GM12878 (cell line): ENCODE results near the gene FLNC. TPM values are rescaled to one million over a fixed set of nuclear protein-coding genes. Genes with fewer than 3 reads are reported as not detected.
A peak's percentile ranks its signal among the peaks of the same experiment; 100 is the strongest.

ENCODE experiments used
- ATAC-seq: fragments of 200-7000 bp; cut with Tn5 transposase; 3 replicates; pipeline ENCODE4 v1.9.1; 2020; ENCODE audit warnings: mild to moderate bottlenecking, moderate library complexity
- BruUV-seq: library from RNA; stranded (reverse); fragments of 400-500 nt; replicated peaks from 2 replicates; lab custom pipeline; 2021; lab: Mats Ljungman, UMichigan
- CTCF ChIA-PET: fragments of 300-600 bp; sonication (Branson Sonifier 250); formaldehyde crosslinking; extraction: SDS; loops from one replicate; lab custom pipeline; 2021; ENCODE audit warnings: inconsistent platforms; lab: Yijun Ruan, JAX
- POLR2A ChIA-PET: fragments of 350-600 bp; formaldehyde crosslinking; extraction: SDS; loops from one replicate; lab custom pipeline; 2021; ENCODE audit warnings: inconsistent platforms; lab: Charles Lee
- RAD21 ChIA-PET: fragments of 300-600 bp; sonication (Branson Sonifier 250); formaldehyde crosslinking; loops from one replicate; lab custom pipeline; 2023; ENCODE audit warnings: antibody characterized with exemption; ENCODE audit not compliant: unreplicated experiment; lab: Charles Lee
- SMC1A ChIA-PET: fragments of 300-600 bp; sonication (Branson Sonifier 250); formaldehyde crosslinking; loops from one replicate; lab custom pipeline; 2023; ENCODE audit not compliant: unreplicated experiment, uncharacterized antibody; lab: Charles Lee
- DNase-seq: peaks from one replicate; pipeline ENCODE4 v3.0.0-alpha.2; 2011; ENCODE audit warnings: low read depth, low spot score
- FAIRE-seq: peaks from 3 replicates; lab custom pipeline; 2011; peaks lifted over from hg19 to GRCh38; lab: Jason Lieb, UNC
- H2AFZ ChIP-seq: 2 replicates; pipeline ENCODE4 v1.6.0; 2011; ENCODE audit warnings: low read depth, low read length, control low read depth; ENCODE audit not compliant: control insufficient read depth
- H3K27ac ChIP-seq: 2 replicates; pipeline ENCODE4 v1.5.1; 2011; ENCODE audit warnings: control low read depth; ENCODE audit not compliant: control insufficient read depth, insufficient read depth
- H3K27me3 ChIP-seq, 2 experiments: replicated peaks in 1 of 2; 2 replicates each; pipeline versions ENCODE4 v1.6.0 to v1.6.1; 2011; ENCODE audit warnings: low read length in 1 of 2; ENCODE audit not compliant: control insufficient read depth in 2 of 2, insufficient read depth in 2 of 2
- H3K36me3 ChIP-seq, 2 experiments: 2 replicates each; pipeline ENCODE4 v1.5.1; 2011; ENCODE audit warnings: low read length in 1 of 2; ENCODE audit not compliant: control insufficient read depth in 2 of 2, insufficient read depth in 2 of 2
- H3K4me1 ChIP-seq: 2 replicates; pipeline ENCODE4 v1.6.1; 2011; ENCODE audit warnings: mild to moderate bottlenecking, low read length, moderate library complexity, mixed read lengths; ENCODE audit not compliant: control insufficient read depth, insufficient read depth
- H3K4me2 ChIP-seq: 2 replicates; pipeline ENCODE4 v1.6.0; 2011; ENCODE audit warnings: control low read depth; ENCODE audit not compliant: control insufficient read depth, insufficient read depth
- H3K4me3 ChIP-seq: fragments of 200-600 bp; sonication (generic); 2 replicates; pipeline ENCODE4 v1.5.1; 2016
- H3K79me2 ChIP-seq: 2 replicates; pipeline ENCODE4 v1.6.0; 2011; ENCODE audit warnings: low read length; ENCODE audit not compliant: control insufficient read depth, insufficient read depth
- H3K9ac ChIP-seq: 2 replicates; pipeline ENCODE4 v1.8.0; 2011; ENCODE audit warnings: low read length, control low read depth, mixed read lengths; ENCODE audit not compliant: control insufficient read depth, insufficient read depth
- H3K9me3 ChIP-seq: replicated peaks from 3 replicates; pipeline ENCODE4 v1.5.1; 2011; ENCODE audit warnings: mild to moderate bottlenecking, low read length; ENCODE audit not compliant: control insufficient read depth, insufficient read depth
- H4K20me1 ChIP-seq: 2 replicates; pipeline ENCODE4 v1.6.0; 2011; ENCODE audit not compliant: control insufficient read depth, insufficient read depth
- CEBPB ChIP-seq, 2 experiments: fragments of 150-350 bp in 1 of 2; IDR thresholded peaks; 2 replicates each; pipeline ENCODE4 v1.6.1; 2012 to 2014; ENCODE audit warnings: low read depth in 2 of 2, low read length in 2 of 2, borderline replicate concordance in 1 of 2, inconsistent platforms in 1 of 2
- EGR1 ChIP-seq, 2 experiments: IDR thresholded peaks; 1 replicate in 1 of 2; 2 replicates in 1 of 2; pipeline ENCODE4 v1.6.1; 2011 to 2012; ENCODE audit warnings: low read depth in 2 of 2, low read length in 2 of 2, borderline replicate concordance in 1 of 2, mild to moderate bottlenecking in 1 of 2, moderate library complexity in 1 of 2
- HDGF ChIP-seq: fragments of 450-650 bp; IDR thresholded peaks from 2 replicates; pipeline ENCODE4 v1.6.1; 2016; ENCODE audit warnings: antibody characterized with exemption
- MYB ChIP-seq: fragments of 150-350 bp; IDR thresholded peaks from 2 replicates; pipeline ENCODE4 v1.6.1; 2014; ENCODE audit warnings: mild to moderate bottlenecking, low read depth, low read length, borderline replicate concordance
- NBN ChIP-seq: fragments of 450-650 bp; IDR thresholded peaks from 2 replicates; pipeline ENCODE4 v1.6.1; 2016
- NR2C2 ChIP-seq: IDR thresholded peaks from 2 replicates; pipeline ENCODE4 v1.6.1; 2011; ENCODE audit warnings: borderline replicate concordance, low read depth; ENCODE audit not compliant: control insufficient read depth, insufficient read length
- NR2F1 ChIP-seq: fragments of 450-650 bp; conservative IDR thresholded peaks from 2 replicates; pipeline ENCODE4 v1.6.1; 2017; ENCODE audit warnings: mild to moderate bottlenecking
- RAD21 ChIP-seq: IDR thresholded peaks from 2 replicates; pipeline ENCODE4 v1.6.1; 2011; ENCODE audit warnings: mild to moderate bottlenecking, low read depth, low read length, moderate library complexity; ENCODE audit not compliant: insufficient read depth
- RB1 ChIP-seq: fragments of 450-650 bp; formaldehyde crosslinking; IDR thresholded peaks from 2 replicates; pipeline ENCODE4 v1.6.1; 2017; ENCODE audit warnings: mild to moderate bottlenecking, borderline replicate concordance
- RUNX3 ChIP-seq: IDR thresholded peaks from 2 replicates; pipeline ENCODE4 v1.6.1; 2012; ENCODE audit warnings: low read length, inconsistent platforms
- SMAD5 ChIP-seq: IDR thresholded peaks from 2 replicates; pipeline ENCODE4 v1.6.1; 2016; ENCODE audit warnings: antibody characterized with exemption, low read depth
- STAT1 ChIP-seq: fragments of 450-650 bp; conservative IDR thresholded peaks from 2 replicates; pipeline ENCODE4 v1.6.1; 2014; ENCODE audit warnings: antibody characterized with exemption, mild to moderate bottlenecking
- STAT3 ChIP-seq: IDR thresholded peaks from 2 replicates; pipeline ENCODE4 v1.6.1; 2011; ENCODE audit warnings: low read depth, low read length, improper control_type of control experiment
- WRNIP1 ChIP-seq: IDR thresholded peaks from 2 replicates; pipeline ENCODE4 v1.6.1; 2011; ENCODE audit warnings: low read depth, low read length, improper control_type of control experiment, borderline replicate concordance
- WGBS: methylation state at CpG from one replicate; pipeline ENCODE4 v1.1.6; 2016; ENCODE audit warnings: low lambda C conversion rate; ENCODE audit not compliant: insufficient replicate concordance, insufficient coverage; ENCODE audit errors: missing lambda C conversion rate; 5-methylcytosine and 5-hydroxymethylcytosine counted together
- in situ Hi-C: fragments of 300-500 bp; cut with MboI; formaldehyde crosslinking; loops from 9 replicates; pipeline ENCODE4 v1.14.3; 2018; ENCODE audit warnings: mixed read lengths
- intact Hi-C: fragments of 100-400 bp; cut with micrococcal nuclease; formaldehyde crosslinking; loops from one replicate; pipeline ENCODE4 v1.14.2; 2022; ENCODE audit not compliant: unreplicated experiment
- polyA plus RNA-seq, 11 experiments: library from polyadenylated mRNA; depleted of rRNA in 4 of 11; unstranded in 6 of 11; stranded (reverse) in 5 of 11; fragments of >200 nt; fragmentation: Nextera tagmentation in 4 of 11; fragmentation: Illumina TruSeq in 1 of 11; extraction: Ambion mirVana in 4 of 11; extraction: Trizol in 1 of 11; gene quantifications; 1 replicate in 1 of 11; 2 replicates in 10 of 11; pipeline versions ENCODE4 v1.2.1 to v1.2.3, GENCODE V29; 2011 to 2016; ENCODE audit warnings: inconsistent platforms in 2 of 11, missing spikeins in 2 of 11, low read depth in 1 of 11
- total RNA-seq, 4 experiments: library from RNA; depleted of rRNA in 3 of 4; stranded (reverse); fragments of >200 nt in 3 of 4; fragmentation: Illumina TruSeq in 1 of 4; extraction: Trizol in 1 of 4; gene quantifications; 2 replicates each; pipeline versions ENCODE4 v1.2.1 to v1.2.3, GENCODE V29; 2013 to 2021
- TF ChIP-seq, protein P1 (sequence below): IDR thresholded peaks from 2 replicates; pipeline ENCODE4 v1.6.1; 2011; ENCODE audit warnings: mild to moderate bottlenecking, low read depth, low read length, moderate library complexity; ENCODE audit not compliant: insufficient replicate concordance

The FLNC gene
- total and polyA plus RNA-seq, 10 of the 15 experiments (the other 5 are each of a cell fraction or from before 2014, with no cell fraction given): 0.01 to 0.21 (median 0.06) TPM; not detected in 3

DNA sequence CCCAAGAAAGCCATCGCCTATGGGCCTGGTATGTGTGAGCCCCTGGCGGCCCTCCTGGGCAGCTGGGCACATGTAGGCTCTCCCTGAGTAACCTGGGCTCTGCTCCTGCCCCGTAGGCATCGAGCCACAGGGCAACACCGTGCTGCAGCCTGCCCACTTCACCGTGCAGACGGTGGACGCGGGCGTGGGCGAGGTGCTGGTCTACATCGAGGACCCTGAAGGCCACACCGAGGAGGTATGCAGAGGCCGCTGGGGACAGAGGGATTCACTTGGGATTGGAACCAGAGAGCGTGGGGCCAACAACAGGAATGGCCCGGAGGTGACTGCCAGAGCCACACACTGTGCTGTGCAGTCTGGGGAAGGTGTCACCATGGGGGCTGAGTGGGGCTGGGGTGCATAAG is 7.3 kb downstream of the FLNC start:
- no peak for ATAC-seq
- TF ChIP-seq STAT1 (no peak), RUNX3 (no peak)
- TF ChIP-seq, all 136 proteins: peak for 0
- Histone ChIP-seq H3K9ac (no peak overlapping the region), H4K20me1 (no peaks in the 10 kb centered on the region), H3K79me2 (no peaks in the 10 kb centered on the region), H3K27ac (no peak overlapping the region), H2AFZ (no peak overlapping the region), H3K36me3 (no peaks in the 10 kb centered on the region), H3K4me3 (no peak overlapping the region), H3K9me3 (no peaks in the 10 kb centered on the region), H3K27me3 (peaks cover 0 to 2% of the 10 kb centered on the region in 2 experiments; a peak in 3 of 4 replicates), H3K4me1 (no peaks in the 10 kb centered on the region; the same call in 1 of the 2 replicates), H3K4me2 (no peak overlapping the region)
- WGBS: 58% methylated on average over 16 of the region's 16 CpGs
- FAIRE-seq (no peak), DNase-seq (no peak)
- BruUV-seq: no TSS peak
- POLR2A ChIA-PET: no interaction called here
- intact Hi-C loops (no loop called here), in situ Hi-C loops (no loop called here)
- SMC1A ChIA-PET: no interaction called here
- CTCF ChIA-PET: interaction anchor here (1.0 kb wide), 1 partner anchor 46 kb away, joined by 3 read pairs; no protein-coding TSS in a partner anchor
- RAD21 ChIA-PET: no interaction called here

DNA sequence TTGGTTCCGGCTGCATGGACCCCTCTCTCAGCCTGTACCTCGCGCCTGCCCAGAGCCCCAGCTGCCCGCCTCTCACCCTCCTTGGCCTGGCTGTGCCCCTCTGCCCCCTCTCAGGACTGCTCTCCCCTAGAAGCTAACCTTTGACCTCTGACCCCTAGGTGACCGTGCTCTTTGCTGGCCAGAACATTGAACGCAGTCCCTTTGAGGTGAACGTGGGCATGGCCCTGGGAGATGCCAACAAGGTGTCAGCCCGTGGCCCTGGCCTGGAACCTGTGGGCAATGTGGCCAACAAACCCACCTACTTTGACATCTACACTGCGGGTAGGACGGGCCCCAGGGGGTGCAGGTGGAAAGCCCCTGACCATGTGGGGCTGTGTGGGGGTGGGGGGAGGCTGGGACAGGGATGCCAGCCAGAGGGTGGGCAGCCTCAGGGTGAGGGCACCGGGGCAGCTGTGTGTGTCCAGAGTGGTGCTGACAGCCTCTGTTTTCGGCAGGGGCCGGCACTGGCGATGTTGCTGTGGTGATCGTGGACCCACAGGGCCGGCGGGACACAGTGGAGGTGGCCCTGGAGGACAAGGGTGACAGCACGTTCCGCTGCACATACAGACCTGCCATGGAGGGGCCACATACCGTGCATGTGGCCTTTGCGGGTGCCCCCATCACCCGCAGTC is 8.0 kb downstream of the FLNC start:
- in situ Hi-C loops: no loop called here
- ChIA-PET POLR2A (no interaction called here), RAD21 (no interaction called here), SMC1A (no interaction called here), CTCF (no interaction called here)
- Histone ChIP-seq H3K27me3 (no peaks in the 10 kb centered on the region; a peak in 2 of 4 replicates), H4K20me1 (no peaks in the 10 kb centered on the region), H3K36me3 (no peaks in the 10 kb centered on the region), H3K4me2 (no peak overlapping the region), H2AFZ (no peak overlapping the region), H3K9me3 (no peaks in the 10 kb centered on the region), H3K27ac (no peak overlapping the region), H3K9ac (no peak overlapping the region), H3K79me2 (no peaks in the 10 kb centered on the region), H3K4me3 (no peak overlapping the region), H3K4me1 (no peaks in the 10 kb centered on the region; the same call in 1 of the 2 replicates)
- WGBS: 49% methylated on average over 22 of the region's 22 CpGs
- ATAC-seq (no peak), FAIRE-seq (no peak), DNase-seq (no peak)
- BruUV-seq: no TSS peak
- intact Hi-C loops: no loop called here
- TF ChIP-seq, protein P1, sequence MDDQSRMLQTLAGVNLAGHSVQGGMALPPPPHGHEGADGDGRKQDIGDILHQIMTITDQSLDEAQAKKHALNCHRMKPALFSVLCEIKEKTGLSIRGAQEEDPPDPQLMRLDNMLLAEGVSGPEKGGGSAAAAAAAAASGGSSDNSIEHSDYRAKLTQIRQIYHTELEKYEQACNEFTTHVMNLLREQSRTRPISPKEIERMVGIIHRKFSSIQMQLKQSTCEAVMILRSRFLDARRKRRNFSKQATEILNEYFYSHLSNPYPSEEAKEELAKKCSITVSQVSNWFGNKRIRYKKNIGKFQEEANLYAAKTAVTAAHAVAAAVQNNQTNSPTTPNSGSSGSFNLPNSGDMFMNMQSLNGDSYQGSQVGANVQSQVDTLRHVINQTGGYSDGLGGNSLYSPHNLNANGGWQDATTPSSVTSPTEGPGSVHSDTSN: no peak
- TF ChIP-seq WRNIP1 (no peak), STAT3 (no peak), NR2C2 (peak; percentile 58), SMAD5 (no peak), RAD21 (no peak), STAT1 (no peak), RUNX3 (no peak), HDGF (no peak), MYB (no peak), RB1 (no peak), NR2F1 (peak; percentile 69), EGR1 (IDR thresholded peaks at IDR 0.05; ENCODE audit: borderline replicate concordance in 1 of 2, low read depth in 2 of 2, low read length in 2 of 2) (no peak), NBN (no peak), CEBPB (IDR thresholded peaks at IDR 0.05; ENCODE audit: borderline replicate concordance in 1 of 2, low read depth in 2 of 2, low read length in 2 of 2) (no peak)
